Endothelial cell of umbilical vein (primary cell): ENCODE results near the gene TDRD9. TPM values are rescaled to one million over a fixed set of nuclear protein-coding genes. Genes with fewer than 3 reads are reported as not detected.

ENCODE experiments used
- BruUV-seq: library from RNA; stranded (reverse); fragments of 400-500 nt; replicated peaks from 2 replicates; lab custom pipeline; 2021; lab: Mats Ljungman, UMichigan
- CTCF ChIA-PET: fragments of 300-600, 350-600 bp; sonication (Branson Sonifier 250); formaldehyde crosslinking; loops from one replicate; lab custom pipeline; 2021; ENCODE audit warnings: antibody characterized with exemption, inconsistent platforms; lab: Charles Lee
- POLR2A ChIA-PET: fragments of 300-600, 350-600 bp; sonication (Branson Sonifier 250); formaldehyde crosslinking; loops from one replicate; lab custom pipeline; 2021; ENCODE audit warnings: antibody characterized with exemption, inconsistent platforms; lab: Charles Lee
- DNase-seq: peaks from one replicate; pipeline ENCODE4 v3.0.0-alpha.2; 2011; ENCODE audit warnings: low read depth, low spot score
- FAIRE-seq: peaks from 2 replicates; lab custom pipeline; 2011; peaks lifted over from hg19 to GRCh38; lab: Jason Lieb, UNC
- H2AFZ ChIP-seq: 2 replicates; pipeline ENCODE4 v1.6.0; 2012; ENCODE audit warnings: low read depth, low read length, control low read depth, inconsistent platforms
- H3K27ac ChIP-seq: 2 replicates; pipeline ENCODE4 v1.5.1; 2011; ENCODE audit warnings: low read depth, mild to moderate bottlenecking, control low read depth, low read length, moderate library complexity; ENCODE audit not compliant: insufficient read depth
- H3K27me3 ChIP-seq, 2 experiments: 2 replicates each; pipeline versions ENCODE4 v1.6.0 to v1.6.1; 2011; ENCODE audit warnings: low read length in 2 of 2, mixed read lengths in 1 of 2; ENCODE audit not compliant: control insufficient read depth in 2 of 2, insufficient read depth in 2 of 2
- H3K36me3 ChIP-seq, 2 experiments: 2 replicates in 1 of 2; 3 replicates in 1 of 2; pipeline ENCODE4 v1.5.1; 2011; ENCODE audit warnings: low read length in 2 of 2, mild to moderate bottlenecking in 1 of 2, moderate library complexity in 1 of 2; ENCODE audit not compliant: control insufficient read depth in 2 of 2, insufficient read depth in 2 of 2; ENCODE audit errors: extremely low read depth in 1 of 2
- H3K4me1 ChIP-seq: 3 replicates; pipeline ENCODE4 v1.5.1; 2011; ENCODE audit warnings: mild to moderate bottlenecking, low read length; ENCODE audit not compliant: control insufficient read depth, insufficient read depth; ENCODE audit errors: extremely low read depth
- H3K4me2 ChIP-seq: 2 replicates; pipeline ENCODE4 v1.6.1; 2011; ENCODE audit warnings: low read length, control low read depth, mixed read lengths; ENCODE audit not compliant: insufficient read depth
- H3K4me3 ChIP-seq, 3 experiments: fragments of 200-600 bp in 1 of 3; sonication (generic), shearing (Covaris generic) in 1 of 3; replicated peaks in 1 of 3; 2 replicates each; pipeline ENCODE4 v1.5.1; 2011 to 2016; ENCODE audit warnings: control low read depth in 3 of 3, low read length in 3 of 3, mild to moderate bottlenecking in 2 of 3, inconsistent platforms in 1 of 3, low read depth in 1 of 3, moderate library complexity in 1 of 3; ENCODE audit not compliant: insufficient read depth in 1 of 3
- H3K79me2 ChIP-seq: 2 replicates; pipeline ENCODE4 v1.6.0; 2012; ENCODE audit warnings: low read length, inconsistent platforms; ENCODE audit not compliant: control insufficient read depth, insufficient read depth
- H3K9ac ChIP-seq: replicated peaks from 2 replicates; pipeline ENCODE3; 2011; ENCODE audit warnings: low read length, control low read depth; ENCODE audit not compliant: insufficient read depth; ENCODE audit errors: extremely low read depth
- H3K9me1 ChIP-seq: replicated peaks from 3 replicates; pipeline ENCODE4 v1.6.0; 2011; ENCODE audit warnings: mild to moderate bottlenecking, low read length; ENCODE audit not compliant: control insufficient read depth, insufficient read depth; ENCODE audit errors: extremely low read depth
- H3K9me3 ChIP-seq: replicated peaks from 2 replicates; pipeline ENCODE4 v1.5.1; 2012; ENCODE audit warnings: low read length, inconsistent platforms; ENCODE audit not compliant: control insufficient read depth, insufficient read depth
- H4K20me1 ChIP-seq: replicated peaks from 2 replicates; pipeline ENCODE3; 2011; ENCODE audit warnings: mild to moderate bottlenecking, low read length; ENCODE audit not compliant: control insufficient read depth, insufficient read depth; ENCODE audit errors: extremely low read depth
- CTCF ChIP-seq, 2 donors: IDR thresholded peaks; 1 replicate in 1 of 2; 2 replicates in 1 of 2; pipeline ENCODE4 v1.5.1; 2011; ENCODE audit warnings: low read length in 2 of 2, mild to moderate bottlenecking in 2 of 2, moderate library complexity in 2 of 2, control low read depth in 1 of 2, inconsistent platforms in 1 of 2, low read depth in 1 of 2; ENCODE audit not compliant: insufficient read depth in 1 of 2; ENCODE audit errors: extremely low read depth in 1 of 2
- EZH2 ChIP-seq: IDR thresholded peaks from 2 replicates; pipeline ENCODE4 v1.6.1; 2012; ENCODE audit warnings: borderline replicate concordance, low read depth, mild to moderate bottlenecking, moderate library complexity, low read length, inconsistent platforms; ENCODE audit not compliant: severe bottlenecking
- FOS ChIP-seq: IDR thresholded peaks from 2 replicates; pipeline ENCODE4 v1.6.1; 2011; ENCODE audit warnings: mild to moderate bottlenecking, low read length, moderate library complexity, borderline replicate concordance; ENCODE audit not compliant: insufficient read depth
- GATA2 ChIP-seq: IDR thresholded peaks from 2 replicates; pipeline ENCODE4 v1.7.0; 2011; ENCODE audit warnings: low read depth, mild to moderate bottlenecking, moderate library complexity, mixed read lengths, low read length; ENCODE audit not compliant: insufficient read length, insufficient read depth
- JUN ChIP-seq: IDR thresholded peaks from 2 replicates; pipeline ENCODE4 v1.6.1; 2011; ENCODE audit warnings: borderline replicate concordance, low read depth; ENCODE audit not compliant: insufficient read length, insufficient read depth
- MAX ChIP-seq: IDR thresholded peaks from 2 replicates; pipeline ENCODE4 v1.6.1; 2011; ENCODE audit not compliant: insufficient read depth, insufficient read length
- POLR2AphosphoS5 ChIP-seq: IDR thresholded peaks from 2 replicates; pipeline ENCODE4 v1.6.1; 2012; ENCODE audit warnings: low read depth, mild to moderate bottlenecking, control low read depth, low read length, moderate library complexity; ENCODE audit not compliant: insufficient read depth
- dilution Hi-C: fragments of 300-500 bp; cut with MboI; formaldehyde crosslinking; loops from one replicate; pipeline ENCODE4 v1.15.0; 2019; ENCODE audit warnings: low sequenced_read_pairs; ENCODE audit not compliant: extremely low pct_ligation_motif_present
- intact Hi-C: fragments of 100-400 bp; cut with micrococcal nuclease; formaldehyde crosslinking; loops from one replicate; pipeline ENCODE4 v1.10.0; 2022
- polyA plus RNA-seq, 4 experiments: library from polyadenylated mRNA; depleted of rRNA in 3 of 4; stranded (reverse) in 3 of 4; unstranded in 1 of 4; fragments of >200 nt; gene quantifications; 2 replicates each; pipeline versions ENCODE4 v1.2.1 to v1.2.3, GENCODE V29; 2011 to 2012; ENCODE audit warnings: missing spikeins in 1 of 4
- total RNA-seq: library from RNA; stranded (reverse); gene quantifications from 2 replicates; pipeline ENCODE4 v1.2.3, GENCODE V29; 2021

Gene TDRD9
- total and polyA plus RNA-seq, 2 donors (not counting 3 experiments of a cell fraction or from before 2014, with no cell fraction given): 0.52 to 1.4 TPM

- no peaks in the 10 kb centered on the region for H4K20me1 ChIP-seq
- H3K4me1 ChIP-seq: no peaks in the 10 kb centered on the region
- intact Hi-C loops (no loop called here), dilution Hi-C loops (no loop called here)
- H2AFZ ChIP-seq: no peak overlapping the region
- no peaks in the 10 kb centered on the region for H3K9me1 ChIP-seq
- TF ChIP-seq GATA2: no peak
- no peak for TF ChIP-seq JUN
- TF ChIP-seq MAX: no peak
- no peak for TF ChIP-seq EZH2
- no peak for TF ChIP-seq FOS
- no peak for TF ChIP-seq POLR2AphosphoS5
- TF ChIP-seq CTCF (IDR thresholded peaks at IDR 0.05; ENCODE audit: extremely low read depth in 1 of 2, insufficient read depth in 1 of 2, low read depth in 1 of 2, low read length in 2 of 2): no peak
- H3K27ac ChIP-seq: no peak overlapping the region
- no peaks in the 10 kb centered on the region for H3K27me3 ChIP-seq
- H3K4me2 ChIP-seq: no peak overlapping the region
- no peaks in the 10 kb centered on the region for H3K79me2 ChIP-seq
- POLR2A ChIA-PET: no interaction called here
- H3K9me3 ChIP-seq: no peaks in the 10 kb centered on the region
- no peaks in the 10 kb centered on the region for H3K36me3 ChIP-seq
- no TSS peak for BruUV-seq
- H3K9ac ChIP-seq: no peak overlapping the region
- no peak for DNase-seq
- CTCF ChIA-PET: interaction anchor here (3.4 kb wide), 1 partner anchor 547 kb away, joined by 11 read pairs; no protein-coding TSS in a partner anchor
- no peak overlapping the region for H3K4me3 ChIP-seq
- no peak for FAIRE-seq
Measured at GRCh38 chr14:104092931-104093365, 164.7 kb downstream of the TDRD9 start.
